BLaER1 (cell line): Measurements from ENCODE around the gene GUCA1A.

Experiments used
- H3K27ac ChIP-seq: shearing (Covaris generic); formaldehyde crosslinking; 2 replicates; pipeline ENCODE4 v1.8.1; 2022
- H3K27me3 ChIP-seq: shearing (Covaris generic); formaldehyde crosslinking; 2 replicates; pipeline ENCODE4 v1.8.1; 2022
- H3K36me3 ChIP-seq: shearing (Covaris generic); formaldehyde crosslinking; 2 replicates; pipeline ENCODE4 v1.8.1; 2022
- H3K4me1 ChIP-seq: shearing (Covaris generic); formaldehyde crosslinking; 2 replicates; pipeline ENCODE4 v1.8.1; 2022
- H3K4me2 ChIP-seq: shearing (Covaris generic); formaldehyde crosslinking; 2 replicates; pipeline ENCODE4 v1.8.1; 2022
- H3K4me3 ChIP-seq: shearing (Covaris generic); formaldehyde crosslinking; 2 replicates; pipeline ENCODE4 v1.8.1; 2022
- H3K9ac ChIP-seq: shearing (Covaris generic); formaldehyde crosslinking; 2 replicates; pipeline ENCODE4 v1.8.1; 2022
- H3K9me3 ChIP-seq: shearing (Covaris generic); formaldehyde crosslinking; 2 replicates; pipeline ENCODE4 v1.8.1; 2022
- H4K20me1 ChIP-seq: shearing (Covaris generic); formaldehyde crosslinking; 2 replicates; pipeline ENCODE4 v1.8.1; 2022
- Cebpa-rat ChIP-seq: shearing (Covaris generic); IDR thresholded peaks from 2 replicates; pipeline ENCODE4 v1.8.1; 2022

The GUCA1A gene

GRCh38 chr6:42135722-42136121 lies 37.4 kb upstream of the GUCA1A start:
- Histone ChIP-seq H3K4me1 (peaks cover 23% of the 10 kb centered on the region), H3K4me2 (no peak overlapping the region), H3K27me3 (peaks cover 11% of the 10 kb centered on the region), H3K4me3 (no peak overlapping the region), H4K20me1 (0 out of 2 replicates have a peak, but pooled peaks cover under 1% of the 10 kb centered on the region), H3K36me3 (no peaks in the 10 kb centered on the region), H3K27ac (no peak overlapping the region), H3K9ac (no peak overlapping the region), H3K9me3 (no peaks in the 10 kb centered on the region)
- TF ChIP-seq Cebpa-rat = no peak

GRCh38 chr6:42136508-42137193 lies 36.5 kb upstream of the GUCA1A start:
- no peak overlapping the region for H3K4me3 ChIP-seq
- peak overlapping the region; percentile 60 for H3K4me2 ChIP-seq
- H3K9ac ChIP-seq = no peak overlapping the region
- peaks cover 9% of the 10 kb centered on the region; the same call in 1 of the 2 replicates for H4K20me1 ChIP-seq
- H3K27ac ChIP-seq = peak overlapping the region; percentile 36; the same call in 1 of the 2 replicates
- no peak for TF ChIP-seq Cebpa-rat
- peaks cover 21% of the 10 kb centered on the region for H3K27me3 ChIP-seq
- no peaks in the 10 kb centered on the region for H3K36me3 ChIP-seq
- no peaks in the 10 kb centered on the region for H3K9me3 ChIP-seq
- peaks cover 23% of the 10 kb centered on the region for H3K4me1 ChIP-seq

GRCh38 chr6:42137194-42137753 lies 35.9 kb upstream of the GUCA1A start:
- TF ChIP-seq Cebpa-rat = no peak
- Histone ChIP-seq H3K9ac (no peak overlapping the region), H3K9me3 (no peaks in the 10 kb centered on the region), H3K36me3 (no peaks in the 10 kb centered on the region), H3K27me3 (peaks cover 27% of the 10 kb centered on the region), H4K20me1 (peaks cover 13% of the 10 kb centered on the region; the same call in 1 of the 2 replicates), H3K27ac (no peak overlapping the region), H3K4me1 (peaks cover 28% of the 10 kb centered on the region), H3K4me2 (peak overlapping the region; percentile 60), H3K4me3 (no peak overlapping the region)

GRCh38 chr6:42138190-42138589 lies 35.0 kb upstream of the GUCA1A start:
- no peak overlapping the region for H3K4me2 ChIP-seq
- no peak overlapping the region for H3K9ac ChIP-seq
- no peak for TF ChIP-seq Cebpa-rat
- H3K27ac ChIP-seq = no peak overlapping the region
- H4K20me1 ChIP-seq = peaks cover 13% of the 10 kb centered on the region; the same call in 1 of the 2 replicates
- no peaks in the 10 kb centered on the region for H3K9me3 ChIP-seq
- no peak overlapping the region for H3K4me3 ChIP-seq
- no peaks in the 10 kb centered on the region for H3K36me3 ChIP-seq
- H3K4me1 ChIP-seq = peaks cover 32% of the 10 kb centered on the region
- peaks cover 36% of the 10 kb centered on the region for H3K27me3 ChIP-seq

GRCh38 chr6:42138630-42139619 lies 34.2 kb upstream of the GUCA1A start:
- no peak overlapping the region for H3K4me3 ChIP-seq
- peaks cover 13% of the 10 kb centered on the region; the same call in 1 of the 2 replicates for H4K20me1 ChIP-seq
- no peaks in the 10 kb centered on the region for H3K9me3 ChIP-seq
- H3K36me3 ChIP-seq = no peaks in the 10 kb centered on the region
- no peak overlapping the region for H3K4me2 ChIP-seq
- peaks cover 32% of the 10 kb centered on the region for H3K4me1 ChIP-seq
- peaks cover 43% of the 10 kb centered on the region for H3K27me3 ChIP-seq
- no peak overlapping the region for H3K27ac ChIP-seq
- TF ChIP-seq Cebpa-rat = no peak
- no peak overlapping the region for H3K9ac ChIP-seq

GRCh38 chr6:42140032-42140431 lies 33.1 kb upstream of the GUCA1A start:
- Histone ChIP-seq H3K27ac (no peak overlapping the region), H3K4me3 (no peak overlapping the region), H3K9ac (no peak overlapping the region), H3K4me2 (peak overlapping the region; percentile 10), H3K36me3 (no peaks in the 10 kb centered on the region), H4K20me1 (peaks cover 13% of the 10 kb centered on the region; the same call in 1 of the 2 replicates), H3K27me3 (peaks cover 46% of the 10 kb centered on the region), H3K9me3 (no peaks in the 10 kb centered on the region), H3K4me1 (peaks cover 32% of the 10 kb centered on the region)
- TF ChIP-seq Cebpa-rat = no peak

- H3K36me3 ChIP-seq = no peaks in the 10 kb centered on the region
- no peaks in the 10 kb centered on the region for H3K9me3 ChIP-seq
- H3K4me3 ChIP-seq = no peak overlapping the region
- H4K20me1 ChIP-seq = peaks cover 13% of the 10 kb centered on the region; the same call in 1 of the 2 replicates
- peaks cover 32% of the 10 kb centered on the region for H3K4me1 ChIP-seq
- H3K27me3 ChIP-seq = peaks cover 46% of the 10 kb centered on the region
- no peak overlapping the region for H3K9ac ChIP-seq
- no peak overlapping the region for H3K27ac ChIP-seq
- H3K4me2 ChIP-seq = peak overlapping the region; percentile 10; the same call in 1 of the 2 replicates
- no peak for TF ChIP-seq Cebpa-rat
Measured at GRCh38 chr6:42140756-42141602, 32.2 kb upstream of the GUCA1A start.

GRCh38 chr6:42141603-42142117 lies 31.5 kb upstream of the GUCA1A start:
- no peak overlapping the region for H3K9ac ChIP-seq
- TF ChIP-seq Cebpa-rat = no peak
- no peak overlapping the region for H3K4me3 ChIP-seq
- peaks cover 46% of the 10 kb centered on the region for H3K27me3 ChIP-seq
- no peaks in the 10 kb centered on the region for H3K9me3 ChIP-seq
- H3K27ac ChIP-seq = no peak overlapping the region
- H3K36me3 ChIP-seq = no peaks in the 10 kb centered on the region
- H3K4me2 ChIP-seq = peak overlapping the region; percentile 61
- peaks cover 13% of the 10 kb centered on the region; the same call in 1 of the 2 replicates for H4K20me1 ChIP-seq
- H3K4me1 ChIP-seq = peaks cover 26% of the 10 kb centered on the region
